Thoracic aorta (tissue), 2 donors: ENCODE measurements around the gene DYNC1H1. TPM values are rescaled to one million over a fixed set of nuclear protein-coding genes. Genes with fewer than 3 reads are reported as not detected.

Experiments
- ATAC-seq: fragments of 150-250 bp; one replicate; pipeline ENCODE4 v1.8.0; 2017; ENCODE audit warnings: low read depth; ENCODE audit not compliant: insufficient number of reproducible peaks, low FRiP score
- DNase-seq: peaks from one replicate; pipeline ENCODE4 v3.0.0-alpha.2; 2020; ENCODE audit warnings: low spot score
- H3K27ac ChIP-seq, 2 donors: fragments of 200-600 bp; sonication (generic); 1 replicate in 1 of 2; 2 replicates in 1 of 2; pipeline ENCODE4 v1.5.1; 2016; ENCODE audit warnings: mild to moderate bottlenecking in 2 of 2, moderate library complexity in 2 of 2
- H3K27me3 ChIP-seq: fragments of 200-600 bp; sonication (generic); replicated peaks from 2 replicates; pipeline ENCODE4 v1.6.0; 2016; ENCODE audit warnings: mild to moderate bottlenecking; ENCODE audit not compliant: insufficient read depth
- H3K36me3 ChIP-seq: fragments of 200-600 bp; sonication (generic); one replicate; pipeline ENCODE4 v1.5.1; 2016
- H3K4me1 ChIP-seq, 2 donors: fragments of 200-600 bp; sonication (generic); 1 replicate in 1 of 2; 2 replicates in 1 of 2; pipeline versions ENCODE4 v1.5.1 to v1.6.0; 2016; ENCODE audit warnings: low read depth in 2 of 2, mild to moderate bottlenecking in 1 of 2; ENCODE audit not compliant: control insufficient read depth in 1 of 2
- H3K4me3 ChIP-seq: fragments of 200-600 bp; sonication (generic); 2 replicates; pipeline ENCODE4 v1.5.1; 2016; ENCODE audit warnings: mild to moderate bottlenecking
- H3K9me3 ChIP-seq: fragments of 200-600 bp; sonication (generic); 2 replicates; pipeline ENCODE4 v1.5.1; 2016
- total RNA-seq, 2 donors: library from RNA; depleted of rRNA; stranded (reverse); fragments of >200 nt; gene quantifications; one replicate each; pipeline versions ENCODE4 v1.1.0 to v1.2.3, GENCODE V29; 2016
- TF ChIP-seq, protein P1 (sequence below): fragments of 200-600 bp; sonication (generic); IDR thresholded peaks from one replicate; pipeline ENCODE4 v1.5.1; 2019; ENCODE audit warnings: antibody characterized with exemption

Gene DYNC1H1
- total RNA-seq, 2 donors from 2014 or later = 517 to 555 TPM

DNA sequence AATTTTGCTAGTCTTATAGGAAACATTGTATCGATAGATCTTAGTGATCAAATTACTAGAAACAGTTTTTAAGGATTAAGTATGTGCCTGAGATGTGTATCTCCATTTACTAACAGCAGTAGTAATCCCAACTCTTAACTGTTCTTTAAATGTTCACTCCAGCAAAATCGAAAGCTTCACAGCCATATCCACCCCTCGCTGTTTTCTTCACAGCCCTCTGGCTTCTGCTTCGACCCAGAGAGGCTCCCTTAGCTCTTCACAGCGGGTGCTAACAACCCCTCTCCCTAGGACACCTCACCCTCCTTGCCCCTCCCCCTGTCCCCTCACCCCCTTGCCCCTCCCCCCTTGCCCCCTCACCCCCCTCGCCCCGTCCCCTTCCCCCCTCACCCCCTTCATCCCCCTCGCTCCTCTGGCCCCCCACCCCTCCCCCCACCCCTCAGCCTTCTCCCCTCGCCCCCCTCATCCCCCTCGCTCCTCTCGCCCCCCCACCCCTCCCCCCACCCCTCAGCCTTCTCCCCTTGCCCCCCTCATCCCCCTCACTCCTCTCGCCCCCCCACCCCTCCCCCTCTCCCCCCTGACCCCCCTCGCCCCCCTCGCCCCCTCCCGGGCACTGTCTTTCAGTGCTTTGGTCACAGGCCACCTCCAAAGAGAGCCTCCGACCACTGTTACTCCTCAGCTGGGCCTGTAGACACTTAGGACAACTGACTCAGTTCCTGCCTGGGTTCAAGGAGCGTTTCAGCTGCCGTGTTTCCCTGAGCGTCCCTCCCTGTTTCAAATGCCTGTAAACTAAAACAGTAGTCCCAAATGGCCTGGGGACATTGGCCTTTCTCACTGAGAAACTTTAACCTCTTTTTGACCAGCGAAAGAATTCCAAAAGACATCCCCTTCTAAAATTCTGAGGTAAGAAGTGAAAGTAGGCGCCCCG, 46.0 kb upstream of the DYNC1H1 start:
- ATAC-seq = no peak
- H3K4me1 ChIP-seq = no peaks in the 10 kb centered on the region
- H3K27me3 ChIP-seq = no peaks in the 10 kb centered on the region
- H3K36me3 ChIP-seq = peaks cover 13% of the 10 kb centered on the region
- TF ChIP-seq, protein P1, sequence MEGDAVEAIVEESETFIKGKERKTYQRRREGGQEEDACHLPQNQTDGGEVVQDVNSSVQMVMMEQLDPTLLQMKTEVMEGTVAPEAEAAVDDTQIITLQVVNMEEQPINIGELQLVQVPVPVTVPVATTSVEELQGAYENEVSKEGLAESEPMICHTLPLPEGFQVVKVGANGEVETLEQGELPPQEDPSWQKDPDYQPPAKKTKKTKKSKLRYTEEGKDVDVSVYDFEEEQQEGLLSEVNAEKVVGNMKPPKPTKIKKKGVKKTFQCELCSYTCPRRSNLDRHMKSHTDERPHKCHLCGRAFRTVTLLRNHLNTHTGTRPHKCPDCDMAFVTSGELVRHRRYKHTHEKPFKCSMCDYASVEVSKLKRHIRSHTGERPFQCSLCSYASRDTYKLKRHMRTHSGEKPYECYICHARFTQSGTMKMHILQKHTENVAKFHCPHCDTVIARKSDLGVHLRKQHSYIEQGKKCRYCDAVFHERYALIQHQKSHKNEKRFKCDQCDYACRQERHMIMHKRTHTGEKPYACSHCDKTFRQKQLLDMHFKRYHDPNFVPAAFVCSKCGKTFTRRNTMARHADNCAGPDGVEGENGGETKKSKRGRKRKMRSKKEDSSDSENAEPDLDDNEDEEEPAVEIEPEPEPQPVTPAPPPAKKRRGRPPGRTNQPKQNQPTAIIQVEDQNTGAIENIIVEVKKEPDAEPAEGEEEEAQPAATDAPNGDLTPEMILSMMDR = no peak
- H3K9me3 ChIP-seq = no peaks in the 10 kb centered on the region
- no peak for DNase-seq
- no peak overlapping the region for H3K4me3 ChIP-seq
- H3K27ac ChIP-seq = no peak overlapping the region

DNA sequence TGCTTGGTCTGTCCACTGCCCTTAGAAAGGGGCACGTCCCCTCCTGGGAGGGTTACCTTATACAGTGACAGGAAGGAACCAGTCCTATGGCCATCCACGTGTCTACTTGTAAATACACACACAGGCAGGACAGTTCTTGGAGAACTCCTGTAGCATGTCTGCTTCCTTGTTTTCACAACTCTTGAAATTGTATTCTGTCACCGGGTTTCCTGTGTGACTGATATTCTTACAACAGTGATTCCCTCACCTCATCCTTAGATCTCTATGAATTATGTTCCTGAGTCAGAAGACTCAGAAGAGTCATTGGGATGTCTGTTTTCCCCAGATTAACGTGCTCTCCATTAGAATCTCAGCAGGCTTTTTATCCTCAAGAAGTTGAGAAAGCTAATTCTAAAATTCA, 44.1 kb upstream of the DYNC1H1 start:
- Histone ChIP-seq H3K4me1 (no peaks in the 10 kb centered on the region), H3K27ac (no peak overlapping the region), H3K9me3 (no peaks in the 10 kb centered on the region), H3K27me3 (no peaks in the 10 kb centered on the region), H3K36me3 (peaks cover 8% of the 10 kb centered on the region), H3K4me3 (no peak overlapping the region)
- DNase-seq = no peak
- no peak for ATAC-seq
- TF ChIP-seq, protein P1 = no peak

DNA sequence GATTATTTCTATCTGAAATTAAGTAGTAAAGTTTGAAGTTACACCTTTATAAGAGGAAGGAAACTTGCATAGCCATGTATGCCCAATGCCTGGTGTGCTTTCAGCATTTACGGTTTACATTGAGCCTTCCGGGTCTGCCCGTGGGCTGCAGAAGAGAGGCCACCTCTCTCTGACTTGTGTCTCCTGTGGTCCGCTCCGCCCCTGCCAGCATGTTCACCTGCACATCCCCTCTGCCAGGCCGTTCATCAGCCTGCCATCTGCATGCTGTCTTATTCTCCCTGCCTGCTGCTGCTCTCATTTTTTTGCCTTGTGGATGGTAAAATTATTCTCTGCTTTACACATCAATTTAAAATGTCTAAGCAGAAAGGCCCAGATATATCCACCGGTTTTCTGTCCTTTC, 41.5 kb upstream of the DYNC1H1 start:
- H3K27ac ChIP-seq = no peak overlapping the region
- TF ChIP-seq, protein P1 = no peak
- H3K36me3 ChIP-seq = peaks cover 8% of the 10 kb centered on the region
- ATAC-seq (no peak), DNase-seq (no peak)
- H3K9me3 ChIP-seq = no peaks in the 10 kb centered on the region
- peaks cover 5 to 10% of the 10 kb centered on the region in 2 donors for H3K4me1 ChIP-seq
- no peak overlapping the region for H3K4me3 ChIP-seq
- no peaks in the 10 kb centered on the region for H3K27me3 ChIP-seq

DNA sequence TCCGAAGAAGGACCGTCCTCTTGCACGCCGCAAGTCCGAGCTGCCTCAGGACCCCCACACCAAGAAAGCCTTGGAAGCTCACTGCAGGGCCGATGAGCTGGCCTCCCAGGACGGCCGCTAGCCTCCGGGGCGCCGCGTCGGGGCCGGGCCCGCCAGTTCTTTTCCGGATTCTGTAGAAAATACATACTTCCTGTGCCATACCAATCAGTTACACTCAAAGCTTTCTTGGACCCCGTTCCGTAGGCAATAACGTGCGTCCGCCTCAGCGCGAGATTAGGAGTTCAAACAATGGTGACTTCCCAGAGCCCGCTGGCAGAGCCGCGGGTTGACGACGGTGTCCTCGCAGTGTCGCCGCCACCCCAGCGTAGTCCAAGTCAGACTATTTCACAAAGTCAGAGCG, 39.2 kb upstream of the DYNC1H1 start:
- H3K36me3 ChIP-seq = peaks cover 8% of the 10 kb centered on the region
- TF ChIP-seq, protein P1 = no peak
- no peak overlapping the region for H3K27ac ChIP-seq
- peaks cover 5 to 16% of the 10 kb centered on the region in 2 donors for H3K4me1 ChIP-seq
- no peaks in the 10 kb centered on the region for H3K27me3 ChIP-seq
- ATAC-seq (no peak), DNase-seq (no peak)
- H3K4me3 ChIP-seq = no peak overlapping the region
- no peaks in the 10 kb centered on the region for H3K9me3 ChIP-seq

DNA sequence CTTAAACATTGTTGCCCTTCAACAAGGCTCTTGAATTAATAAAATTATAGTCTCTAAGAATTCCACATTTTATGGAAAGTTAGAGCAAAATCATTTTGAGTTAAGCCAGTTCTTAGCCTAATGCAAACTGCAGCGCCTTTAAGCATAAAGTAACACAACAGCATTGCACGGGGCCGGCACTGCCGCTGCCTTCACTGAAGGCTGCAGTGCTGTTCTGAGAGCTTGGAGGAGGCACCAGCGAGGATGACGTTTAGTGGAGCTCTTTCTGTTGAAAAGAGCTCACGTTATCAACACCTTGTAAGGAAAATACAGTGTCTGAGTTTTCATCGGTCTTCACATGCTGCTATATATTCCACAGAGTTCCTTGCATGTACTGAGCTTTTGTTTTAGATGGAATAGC, 38.3 kb upstream of the DYNC1H1 start:
- ATAC-seq (no peak), DNase-seq (no peak)
- Histone ChIP-seq H3K4me1 (peaks cover 5 to 16% of the 10 kb centered on the region in 2 donors), H3K36me3 (peaks cover 8% of the 10 kb centered on the region), H3K27ac (no peak overlapping the region), H3K27me3 (no peaks in the 10 kb centered on the region), H3K4me3 (no peak overlapping the region), H3K9me3 (no peaks in the 10 kb centered on the region)
- TF ChIP-seq, protein P1 = no peak
